A549 (cell line): ENCODE measurements around the gene SLC6A19.

Experiments used
- RCOR1 ChIP-seq: fragments of 150-350 bp; IDR thresholded peaks from 2 replicates; pipeline ENCODE4 v1.6.1; 2014; ENCODE audit warnings: antibody characterized with exemption, low read length, low read depth
- SMC3 ChIP-seq: fragments of >200 bp; sonication (Bioruptor Twin); formaldehyde crosslinking; IDR thresholded peaks from 3 replicates; pipeline ENCODE4 v1.6.1; 2018; ENCODE audit warnings: inconsistent platforms

DNA sequence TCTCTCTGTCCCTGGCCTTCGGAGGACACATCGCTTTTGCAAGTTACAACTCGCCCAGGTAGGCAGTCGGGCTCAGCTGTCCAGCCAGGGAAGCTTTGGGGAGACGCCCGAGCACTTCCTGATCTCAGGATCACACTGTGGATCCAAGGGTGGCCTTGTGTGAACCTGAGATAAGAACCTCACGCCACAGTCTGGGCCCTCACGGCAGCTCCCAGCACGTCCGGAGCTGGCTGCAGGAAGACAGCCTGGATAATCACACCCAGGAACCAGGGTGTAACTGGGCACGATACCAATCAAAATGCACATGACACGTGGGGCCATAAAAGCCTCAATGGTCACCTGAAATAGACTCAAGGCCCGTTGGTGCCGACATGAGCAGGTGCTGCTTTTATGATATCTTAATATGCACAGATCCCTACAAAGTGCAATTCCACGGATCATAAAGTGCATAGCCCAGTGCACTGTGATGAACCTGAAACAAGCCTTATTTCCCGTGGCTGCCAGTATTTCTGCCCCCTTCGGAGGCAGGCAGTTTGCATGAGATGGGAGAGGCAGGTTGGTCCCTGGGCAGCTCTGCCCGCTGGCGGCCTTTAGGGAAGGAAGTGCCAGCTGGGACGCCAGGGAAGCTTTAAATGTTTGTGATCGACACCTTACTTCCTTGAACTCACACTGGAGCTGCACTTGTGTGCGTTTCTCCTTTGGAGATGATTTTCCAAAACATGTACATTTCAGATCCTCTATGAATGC is 38.3 kb downstream of the SLC6A19 start:
- no peak for TF ChIP-seq SMC3
- TF ChIP-seq RCOR1, result no peak
